GM12892 (cell line): ENCODE measurements around the gene MYH8. TPM values are rescaled to one million over a fixed set of nuclear protein-coding genes. Genes with fewer than 3 reads are reported as not detected.

ENCODE experiments used
- DNase-seq: peaks from one replicate; pipeline ENCODE4 v3.0.0; 2011; ENCODE audit not compliant: insufficient read length
- FAIRE-seq: peaks from 2 replicates; lab custom pipeline; 2011; peaks lifted over from hg19 to GRCh38; lab: Jason Lieb, UNC
- POLR2A ChIP-seq: IDR thresholded peaks from 2 replicates; pipeline ENCODE4 v1.6.1; 2011; ENCODE audit warnings: low read depth, low read length, control low read depth
- POLR2AphosphoS5 ChIP-seq: IDR thresholded peaks from 2 replicates; pipeline ENCODE4 v1.6.1; 2011; ENCODE audit warnings: low read depth, low read length, control low read depth
- TAF1 ChIP-seq: IDR thresholded peaks from 2 replicates; pipeline ENCODE4 v1.6.1; 2011; ENCODE audit warnings: low read depth, mild to moderate bottlenecking, control low read depth, low read length, borderline replicate concordance
- polyA plus RNA-seq: library from polyadenylated mRNA; unstranded; fragments of >200 nt; gene quantifications from one replicate; pipeline ENCODE4 v1.2.1, GENCODE V29; 2012; ENCODE audit warnings: missing spikeins, inconsistent platforms; ENCODE audit not compliant: missing spikeins

The MYH8 gene
- not detected for polyA plus RNA-seq

DNA sequence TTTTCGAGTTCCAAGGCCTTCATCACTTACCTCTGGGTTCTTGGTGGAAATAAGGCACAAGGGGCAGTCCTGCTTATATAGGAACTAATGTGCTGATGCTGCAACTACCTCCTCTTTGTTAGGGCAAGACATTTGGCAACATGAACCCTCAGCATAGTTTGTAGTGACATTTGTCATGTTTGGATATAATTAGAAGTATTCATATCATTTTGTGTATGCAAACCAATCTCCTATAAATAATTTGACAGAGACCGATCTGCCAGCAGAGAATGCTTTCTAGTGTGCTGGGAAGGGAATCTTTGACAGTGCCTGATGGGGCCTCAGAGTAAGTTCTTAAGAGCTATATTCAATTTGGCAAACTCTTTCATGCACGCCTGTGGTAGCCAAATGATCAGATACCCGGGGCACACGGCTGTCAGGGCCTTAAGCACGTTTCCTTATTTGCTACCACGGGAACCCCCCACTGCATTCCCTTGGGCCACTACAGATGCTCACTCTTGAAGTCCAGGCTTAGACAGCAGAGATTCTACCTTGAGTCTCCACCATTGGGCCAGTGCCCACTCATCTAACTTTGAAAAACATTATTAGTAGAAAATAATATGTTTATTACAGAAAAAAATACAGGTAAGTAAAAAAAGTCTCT lies at the start of gene MYH8:
TSS of gene MYH8 (minus strand) at position 51 of the 643 bp plus-strand sequence. CDS start 1,723 bp downstream, outside the sequence.
- no peak for DNase-seq
- FAIRE-seq: no peak
- no peak for TF ChIP-seq TAF1
- no peak for TF ChIP-seq POLR2AphosphoS5
- no peak for TF ChIP-seq POLR2A

- FAIRE-seq (no peak), DNase-seq (no peak)
- TF ChIP-seq POLR2A (no peak), POLR2AphosphoS5 (no peak), TAF1 (no peak)
These were observed 47.7 kb upstream of the MYH8 start, which contains the start of gene MYH4 for GRCh38 chr17:10469459-10469858. Gene MYH4 (minus strand): TSS chr17:10469559. CDS start chr17:10466745, 2,814 bp downstream.

DNA sequence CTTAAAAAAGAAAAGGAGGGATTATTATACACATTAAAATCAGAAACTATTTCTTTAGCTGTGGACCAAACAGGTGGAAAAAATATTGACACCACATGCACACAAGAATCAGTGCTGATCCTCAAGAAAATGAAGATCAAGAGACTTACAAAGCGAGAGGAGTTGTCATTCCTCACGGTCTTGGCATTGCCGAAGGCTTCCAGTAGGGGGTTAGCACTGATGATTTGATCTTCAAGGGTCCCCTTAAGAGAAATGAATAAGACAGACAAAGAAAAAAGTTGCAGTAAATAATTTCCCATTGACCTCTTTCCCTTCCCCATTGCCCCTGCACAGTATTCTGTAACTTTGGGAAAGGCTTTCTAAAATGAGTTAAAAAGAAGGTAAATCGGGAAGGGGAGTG lies 41.7 kb upstream of the MYH8 start:
- FAIRE-seq (no peak), DNase-seq (no peak)
- TF ChIP-seq POLR2A (no peak), POLR2AphosphoS5 (no peak), TAF1 (no peak)

DNA sequence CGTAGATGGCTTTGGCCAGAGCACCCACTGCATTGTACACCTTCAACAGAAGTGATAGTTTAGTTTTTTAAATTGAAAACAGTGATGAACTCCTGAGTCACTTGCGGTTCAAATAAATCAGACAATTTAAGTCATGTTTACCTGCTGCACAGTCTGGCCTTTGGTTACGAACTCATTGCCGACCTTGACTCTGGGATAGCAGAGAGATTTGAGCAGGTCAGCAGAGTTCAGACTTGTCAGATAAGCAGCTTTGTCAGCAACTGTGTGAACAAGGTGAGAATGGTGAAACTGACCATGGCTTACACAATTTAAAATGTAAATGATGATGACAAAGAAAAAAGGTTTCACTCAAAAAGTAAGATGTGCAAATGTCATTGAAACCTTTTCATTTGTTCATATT lies 38.3 kb upstream of the MYH8 start:
- TF ChIP-seq POLR2AphosphoS5 (no peak), TAF1 (no peak), POLR2A (no peak)
- DNase-seq (no peak), FAIRE-seq (no peak)

- no peak for FAIRE-seq
These were observed 37.0 kb upstream of the MYH8 start for GRCh38 chr17:10458701-10459100.

DNA sequence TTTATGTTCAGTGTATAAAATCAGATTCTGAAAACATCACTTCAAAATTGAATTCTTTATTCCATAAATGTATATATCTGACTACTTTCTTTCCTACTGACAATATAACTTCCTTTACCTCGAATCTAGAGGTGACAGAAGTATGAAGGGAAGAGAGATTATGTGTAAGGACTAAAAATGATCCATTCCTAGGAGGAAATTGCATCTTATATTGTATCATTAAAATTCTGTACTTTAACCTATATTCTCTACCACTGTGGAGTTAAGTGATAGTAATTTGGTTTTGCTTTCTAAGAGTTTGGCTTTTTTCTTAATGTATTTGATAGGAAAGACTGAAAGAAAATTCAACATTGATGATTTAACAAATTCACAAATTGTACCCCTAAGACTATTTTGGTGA lies 36.2 kb upstream of the MYH8 start:
- FAIRE-seq: no peak
- DNase-seq: no peak
- TF ChIP-seq POLR2AphosphoS5 (no peak), TAF1 (no peak), POLR2A (no peak)

More at GRCh38 chr17:10458701-10459100, 37.0 kb upstream of the MYH8 start:
- TF ChIP-seq POLR2A: no peak
- DNase-seq: no peak

DNA sequence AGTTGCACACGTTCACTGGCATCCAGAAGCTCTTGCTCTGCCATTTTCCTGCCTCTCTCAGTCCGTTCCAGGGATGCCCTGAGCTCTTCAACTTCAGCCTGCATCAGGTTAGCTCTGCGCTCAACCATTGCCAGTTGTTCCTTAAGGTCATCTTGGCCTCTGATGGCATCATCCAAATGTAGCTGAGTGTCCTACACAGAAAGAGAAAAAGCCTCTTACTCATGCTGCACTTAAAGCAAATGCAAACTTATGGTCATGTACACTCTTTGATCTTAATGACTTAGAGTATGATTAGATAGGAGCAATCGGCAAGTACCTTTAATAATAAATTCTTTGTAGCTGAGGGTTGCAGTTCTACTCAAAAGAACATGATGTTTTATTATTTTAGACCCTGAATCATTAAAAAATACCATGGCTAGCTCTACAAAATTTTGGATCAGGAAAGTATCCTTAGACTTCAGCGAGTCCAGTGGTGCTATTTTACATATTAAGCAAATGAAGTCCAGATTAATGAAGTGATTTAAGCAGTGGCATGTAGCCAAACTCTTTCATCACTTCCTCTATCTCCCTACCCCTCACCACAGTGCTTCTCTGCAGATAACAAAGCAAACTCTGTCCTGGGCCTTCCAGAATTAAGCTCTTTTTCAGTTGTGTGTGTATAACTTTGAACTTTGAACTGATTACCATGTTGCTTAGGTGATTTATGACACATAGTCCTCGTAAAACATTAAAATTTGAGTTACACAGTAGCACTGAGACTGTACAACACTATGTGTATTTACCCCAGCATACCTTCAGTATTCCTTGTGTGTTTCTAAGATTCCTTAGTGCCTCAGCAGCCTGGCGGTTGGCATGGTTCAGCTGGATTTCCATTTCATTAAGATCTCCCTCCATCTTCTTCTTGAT lies 25.5 kb upstream of the MYH8 start:
- no peak for FAIRE-seq
- no peak for TF ChIP-seq POLR2A
- TF ChIP-seq POLR2AphosphoS5: no peak
- no peak for TF ChIP-seq TAF1
- no peak for DNase-seq

DNA sequence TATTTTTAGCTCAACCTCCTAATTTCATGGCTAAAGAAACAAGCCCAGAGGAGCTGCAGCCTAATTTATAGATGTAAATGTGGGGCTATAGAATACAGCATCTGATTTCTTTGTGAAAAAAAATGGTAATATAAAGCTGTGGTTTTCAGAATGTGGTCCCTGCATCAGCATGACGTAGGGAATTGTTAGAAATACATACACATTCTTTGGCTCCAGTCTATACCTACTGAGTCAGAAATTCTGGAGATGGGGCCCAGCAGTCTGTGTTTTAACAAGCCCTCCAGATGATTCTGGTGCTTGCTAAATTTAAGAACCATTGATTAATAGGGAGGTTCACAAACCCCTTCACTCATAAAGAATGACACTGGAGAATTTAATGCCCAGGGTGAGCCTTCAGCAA lies 18.1 kb upstream of the MYH8 start:
- TF ChIP-seq POLR2A: no peak
- FAIRE-seq (no peak), DNase-seq (no peak)

DNA sequence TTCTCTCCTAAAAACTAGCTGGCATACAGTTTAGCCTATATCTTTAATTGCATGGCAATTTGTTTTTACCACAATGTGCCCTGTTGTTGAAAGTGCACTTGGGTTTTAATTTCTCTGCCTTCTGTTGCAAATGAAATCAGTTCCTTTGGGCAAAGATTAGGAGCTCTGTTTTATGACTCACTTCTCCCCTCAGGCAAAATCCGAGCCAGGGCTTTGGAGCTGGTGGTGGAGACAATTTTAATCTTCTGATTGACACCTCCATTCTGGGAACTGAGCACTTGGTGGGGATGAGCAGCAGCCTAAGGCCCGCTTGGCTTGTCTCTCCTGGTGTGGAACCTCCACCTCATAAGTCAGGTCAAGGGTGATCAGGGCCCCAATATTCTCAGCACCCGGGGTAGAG lies 13.3 kb upstream of the MYH8 start:
- no peak for TF ChIP-seq TAF1
- TF ChIP-seq POLR2AphosphoS5: no peak
- TF ChIP-seq POLR2A: no peak
- no peak for DNase-seq
- FAIRE-seq: no peak

- no peak for TF ChIP-seq POLR2A
- no peak for TF ChIP-seq TAF1
- no peak for TF ChIP-seq POLR2AphosphoS5
- no peak for FAIRE-seq
- no peak for DNase-seq
These were observed 7.8 kb upstream of the MYH8 start for GRCh38 chr17:10429421-10430045.

DNA sequence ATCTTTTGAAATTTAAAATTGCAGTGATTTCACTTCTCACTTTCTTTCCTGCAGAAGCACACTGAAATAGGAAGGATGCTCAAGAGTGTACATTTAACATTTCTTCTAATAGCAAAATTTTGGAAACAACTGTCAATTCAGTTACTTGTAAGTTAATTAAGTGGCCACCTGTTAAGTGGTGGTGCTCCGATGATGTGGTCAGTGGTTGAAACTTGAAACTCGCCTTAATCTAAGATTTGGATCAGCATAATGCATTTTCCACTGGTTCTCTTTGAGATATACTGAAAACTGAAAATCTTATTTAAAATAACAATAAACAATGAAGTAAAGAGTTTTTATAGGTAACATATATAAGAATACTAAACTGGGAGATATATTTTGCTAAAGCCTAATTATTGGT lies 7.0 kb upstream of the MYH8 start:
- TF ChIP-seq POLR2AphosphoS5 (no peak), TAF1 (no peak), POLR2A (no peak)
- no peak for FAIRE-seq
- DNase-seq: no peak
